Breast epithelium (tissue), 3 donors: ENCODE measurements around the gene EWSR1.

Experiments used
- CTCF ChIP-seq, 3 donors: fragments of 450-650 bp; IDR thresholded peaks; one replicate each; pipeline ENCODE4 v1.5.1; 2016 to 2017; ENCODE audit warnings: antibody characterized with exemption in 3 of 3, mild to moderate bottlenecking in 3 of 3, moderate library complexity in 3 of 3
- POLR2A ChIP-seq: fragments of 450-650 bp; IDR thresholded peaks from one replicate; pipeline ENCODE4 v1.6.1; 2016; ENCODE audit warnings: antibody characterized with exemption, mild to moderate bottlenecking, moderate library complexity
- POLR2AphosphoS5 ChIP-seq, 3 donors: sonication (generic); formaldehyde crosslinking; IDR thresholded peaks; one replicate each; pipeline ENCODE4 v1.6.1; 2017; ENCODE audit warnings: antibody characterized with exemption in 3 of 3

GRCh38 chr22:29243874-29244446 is 24.1 kb upstream of the EWSR1 start:
- TF ChIP-seq CTCF (IDR thresholded peaks at IDR 0.05) (no peak), POLR2A (no peak), POLR2AphosphoS5 (IDR thresholded peaks at IDR 0.05) (no peak)
